GM19455 (cell line): ENCODE measurements around the gene MED4.

ENCODE experiments used
- ATAC-seq: cut with Tn5 transposase; IDR thresholded peaks from one replicate; pipeline ENCODE4 v1.9.1; 2021; ENCODE audit not compliant: unreplicated experiment

The MED4 gene

DNA sequence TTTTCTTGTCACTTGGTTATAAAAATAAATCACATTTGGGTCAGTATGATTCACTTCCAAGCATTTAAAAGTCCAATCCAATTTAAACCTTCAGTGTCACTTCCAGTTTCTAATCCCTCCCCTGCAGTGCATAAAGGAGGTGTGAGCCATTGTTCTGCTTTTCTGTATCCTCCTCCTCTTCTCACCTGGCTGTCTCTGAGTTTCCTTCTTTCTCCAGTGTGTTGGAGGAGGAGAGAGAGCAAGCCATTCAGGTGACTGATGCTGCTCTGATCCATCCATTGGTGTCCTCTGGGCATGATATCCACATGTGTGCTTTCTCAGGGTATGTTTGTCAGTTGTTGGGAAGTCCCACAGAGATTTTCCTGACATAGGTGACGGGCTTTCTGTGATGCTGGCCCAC, 56.1 kb downstream of the MED4 start:
- ATAC-seq: no peak

GRCh38 chr13:48037346-48038173, 57.3 kb downstream of the MED4 start, which contains the start of gene NUDT15:
Gene NUDT15 (plus strand): TSS chr13:48037726. CDS start chr13:48037747, 21 bp downstream.
- ATAC-seq: peak; percentile 95

GRCh38 chr13:48029859-48030258, 65.0 kb downstream of the MED4 start:
- ATAC-seq: no peak

GRCh38 chr13:48028066-48028465, 66.8 kb downstream of the MED4 start:
- no peak for ATAC-seq
